HG03460 (cell line): ENCODE measurements around the gene INTS7.
"Not testable (repeated sequence)": the region's sequence is repeated elsewhere in the genome, so short reads cannot be mapped to it uniquely, and the experiment has no call there.

Experiments used
- ATAC-seq: cut with Tn5 transposase; IDR thresholded peaks from one replicate; pipeline ENCODE4 v1.9.1; 2021; ENCODE audit not compliant: unreplicated experiment

INTS7 gene

GRCh38 chr1:212035835-212036605 is 663 bp upstream of the INTS7 start:
- peak; percentile 9 for ATAC-seq

GRCh38 chr1:212034516-212035122 is 738 bp downstream of the INTS7 start:
- peak; percentile 4 for ATAC-seq

DNA sequence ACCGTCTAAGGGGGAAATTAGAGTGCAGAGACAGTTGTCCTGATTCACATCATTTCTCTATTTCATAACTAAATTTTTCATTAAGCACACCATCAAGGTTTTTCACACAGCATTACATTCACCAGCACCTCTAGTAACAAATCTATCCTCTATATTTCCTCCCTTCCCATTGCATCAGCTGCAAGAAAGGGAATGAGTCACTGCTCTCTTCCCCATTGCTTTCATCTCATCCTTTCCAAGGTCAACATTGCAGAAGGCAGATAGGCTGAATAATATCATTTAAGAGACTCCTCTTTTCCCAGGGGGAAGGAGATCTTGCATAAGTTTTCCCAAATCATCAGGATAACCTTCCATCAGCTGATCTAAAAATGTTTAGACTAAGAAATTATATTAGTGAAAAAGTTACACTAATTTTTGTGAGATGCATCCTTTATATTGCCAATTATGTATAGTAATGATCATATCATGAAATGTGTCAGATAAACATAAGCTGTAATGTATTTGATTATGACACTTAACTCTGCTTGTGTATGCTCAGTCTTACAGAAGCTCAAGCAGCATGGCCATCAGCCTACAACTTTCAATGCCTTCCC is 4.3 kb downstream of the INTS7 start:
- ATAC-seq: no peak

DNA sequence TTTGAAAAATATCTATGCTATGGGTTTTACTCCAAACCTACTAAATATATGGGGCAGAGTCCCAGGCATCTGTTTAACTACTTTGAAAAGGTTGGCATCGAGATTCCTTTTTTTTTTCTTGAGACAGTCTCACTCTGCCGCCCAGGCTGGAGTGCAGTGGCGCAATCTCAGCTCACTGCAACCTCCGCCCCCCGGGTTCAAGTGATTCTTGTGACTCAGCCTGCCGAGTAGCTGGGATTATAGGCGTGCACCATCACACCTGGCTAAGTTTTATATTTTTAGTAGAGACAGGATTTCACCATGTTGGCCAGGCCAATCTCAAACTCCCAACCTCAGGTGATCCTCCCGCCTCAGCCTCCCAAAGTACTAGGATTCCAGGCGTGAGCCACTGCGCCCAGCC is 7.6 kb downstream of the INTS7 start:
- not testable (repeated sequence) for ATAC-seq

DNA sequence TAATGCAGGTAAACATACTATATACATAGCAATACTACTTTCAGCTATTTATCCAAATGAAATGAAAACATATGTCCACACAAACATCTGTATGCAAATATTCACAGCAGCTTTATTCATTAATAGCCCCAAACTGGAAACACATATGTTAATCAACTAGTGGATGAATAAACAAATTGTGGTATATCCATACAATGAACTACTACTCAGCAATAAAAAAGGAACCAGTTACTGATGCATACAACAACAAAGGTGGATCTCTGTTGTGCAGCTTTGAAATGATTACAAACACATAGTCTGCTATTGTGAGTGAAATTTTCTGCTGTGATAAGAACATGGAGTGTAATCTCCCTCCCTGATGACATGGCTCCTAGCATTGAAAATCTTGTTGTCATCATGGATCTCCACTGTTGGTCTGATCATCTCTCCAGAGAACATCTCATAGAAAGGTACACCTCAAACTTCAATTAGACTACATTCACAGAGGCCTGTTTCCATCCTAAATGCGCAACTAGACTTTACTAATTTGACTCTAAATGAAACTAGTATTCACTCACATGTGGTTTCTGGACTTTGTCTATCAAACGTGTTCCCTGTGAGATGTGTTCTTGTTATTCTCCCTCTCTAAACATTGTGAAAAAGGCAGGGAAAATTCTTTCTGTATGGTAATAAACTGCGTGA is 10.7 kb downstream of the INTS7 start:
- no peak for ATAC-seq

- ATAC-seq: not testable (repeated sequence)
Measured at GRCh38 chr1:212022908-212023307, 12.4 kb downstream of the INTS7 start.

DNA sequence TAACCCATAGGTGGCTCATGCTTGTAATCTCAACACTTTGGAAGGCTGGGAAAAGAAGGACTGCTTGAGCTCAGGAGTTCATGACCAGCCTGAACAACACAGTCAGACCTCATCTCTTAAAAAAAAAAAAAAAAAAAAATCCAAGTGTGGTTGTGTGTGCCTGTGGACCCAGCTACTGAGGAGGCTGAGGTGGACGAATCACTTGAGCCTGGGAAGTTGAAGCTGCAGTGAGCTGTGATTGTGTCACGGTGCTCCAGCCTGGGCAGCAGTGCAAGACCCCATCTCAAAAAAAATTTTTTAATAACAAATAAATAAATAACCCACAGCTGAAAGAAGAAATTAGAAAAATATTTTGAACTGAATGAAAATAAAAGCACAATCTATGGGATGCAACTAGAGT is 13.8 kb downstream of the INTS7 start:
- ATAC-seq: no peak

- ATAC-seq: no peak
Measured at GRCh38 chr1:212020975-212021374, 14.4 kb downstream of the INTS7 start.

DNA sequence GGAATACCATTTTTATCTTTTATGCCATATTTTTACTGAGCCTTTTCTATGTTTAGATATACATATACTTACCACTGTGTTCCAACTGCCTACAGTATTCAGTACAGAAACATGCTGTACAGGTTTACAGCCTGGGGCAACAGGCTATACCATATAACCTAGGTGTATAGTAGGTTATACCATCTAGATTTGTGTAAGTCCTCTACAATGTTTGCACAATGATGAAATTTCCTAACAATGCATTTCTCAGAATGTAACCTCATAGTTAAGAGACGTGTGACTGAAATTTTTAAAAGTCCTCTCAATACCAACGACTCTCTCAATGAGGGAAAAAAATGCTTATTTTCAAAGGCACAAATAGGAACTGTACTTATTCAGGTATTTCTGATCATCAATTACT is 21.7 kb downstream of the INTS7 start:
- ATAC-seq: no peak

DNA sequence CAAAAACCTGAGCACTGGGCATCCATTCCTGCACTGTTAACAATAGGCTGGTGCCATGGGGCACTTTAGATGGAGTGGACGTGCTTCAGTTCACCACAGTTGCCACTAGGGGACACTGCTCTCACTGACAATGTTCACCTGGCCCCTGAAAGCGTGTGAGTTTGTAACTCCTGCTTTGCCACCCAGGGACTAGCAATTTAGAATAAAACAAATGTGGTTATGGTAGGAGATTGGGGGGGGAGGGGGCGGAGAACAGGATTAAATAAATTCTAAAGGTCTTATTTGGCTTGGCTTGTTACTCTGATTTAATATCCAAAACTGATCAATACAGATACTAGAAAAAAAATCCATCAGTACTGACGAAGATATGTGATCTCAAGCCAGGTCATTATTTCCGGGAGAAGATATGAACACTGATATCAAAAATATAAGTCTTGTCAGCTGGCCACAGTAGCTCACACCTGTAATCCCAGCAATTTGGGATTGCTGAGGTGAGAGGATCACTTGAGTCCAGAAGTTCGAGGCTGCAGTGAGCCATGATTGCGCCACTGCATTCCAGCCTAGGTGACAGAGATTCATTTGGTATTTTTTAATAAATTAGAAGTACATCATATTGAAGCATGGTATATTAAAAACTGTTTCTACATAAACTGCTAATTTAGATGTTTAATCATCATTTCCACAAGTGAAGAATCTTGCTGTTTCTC is 23.2 kb downstream of the INTS7 start:
- peak; percentile 90 for ATAC-seq

GRCh38 chr1:212010004-212010403 is 25.4 kb downstream of the INTS7 start:
- no peak for ATAC-seq

DNA sequence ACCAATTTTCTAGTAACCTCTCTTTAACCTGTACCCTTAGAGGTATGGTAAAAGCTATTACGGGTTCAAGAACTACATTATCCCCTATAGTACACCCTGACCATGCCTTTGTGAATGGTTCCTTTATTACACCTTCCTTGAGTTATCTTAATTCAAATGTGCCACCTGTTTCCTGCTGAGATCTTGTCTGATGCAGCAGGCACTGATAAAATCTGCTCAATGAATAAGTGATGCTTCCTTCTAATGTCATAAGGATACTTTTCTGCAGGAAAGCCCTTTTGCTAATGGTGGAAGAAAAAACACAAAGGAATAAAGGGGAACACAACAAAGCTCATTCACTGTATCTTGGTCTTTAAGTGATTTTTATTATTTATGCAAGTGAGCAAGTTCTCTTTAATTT is 25.8 kb downstream of the INTS7 start:
- no peak for ATAC-seq

DNA sequence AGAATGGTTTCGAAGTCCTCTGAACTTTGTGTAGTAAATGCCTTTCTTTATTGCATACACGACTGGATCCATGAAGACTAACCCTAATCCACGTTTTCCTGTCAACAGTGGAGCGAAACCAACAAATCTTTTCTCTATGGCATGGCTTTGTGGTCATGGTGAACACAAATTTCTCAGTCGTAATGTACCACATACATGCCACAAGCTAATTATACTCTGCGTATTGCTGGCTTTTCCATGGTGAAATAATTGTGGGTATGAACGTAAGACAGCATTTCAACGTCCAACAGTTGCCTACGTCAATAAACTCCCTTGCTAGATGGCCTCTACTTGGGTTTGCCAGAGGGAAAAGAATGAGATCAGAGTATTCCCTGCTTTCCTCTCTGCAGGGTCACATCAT is 27.5 kb downstream of the INTS7 start:
- ATAC-seq: no peak

DNA sequence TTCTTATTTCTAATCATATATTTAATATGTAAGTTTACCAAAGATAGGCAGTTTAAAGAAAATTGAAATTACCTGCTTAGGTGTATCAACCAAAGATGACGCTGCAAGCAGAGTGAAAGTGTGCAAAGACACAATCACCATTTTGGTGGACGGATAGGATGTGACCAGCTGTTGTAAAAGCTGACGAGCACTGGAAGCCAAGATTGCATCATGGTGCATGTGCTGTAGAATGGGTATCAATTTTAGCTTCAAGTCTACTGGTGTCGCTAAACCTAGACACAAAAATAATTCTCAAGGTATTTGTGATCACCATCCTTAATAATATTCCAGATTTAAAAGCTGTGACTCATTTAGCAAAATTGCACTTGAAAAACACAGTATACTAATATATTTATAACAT is 28.2 kb downstream of the INTS7 start:
- ATAC-seq: no peak

DNA sequence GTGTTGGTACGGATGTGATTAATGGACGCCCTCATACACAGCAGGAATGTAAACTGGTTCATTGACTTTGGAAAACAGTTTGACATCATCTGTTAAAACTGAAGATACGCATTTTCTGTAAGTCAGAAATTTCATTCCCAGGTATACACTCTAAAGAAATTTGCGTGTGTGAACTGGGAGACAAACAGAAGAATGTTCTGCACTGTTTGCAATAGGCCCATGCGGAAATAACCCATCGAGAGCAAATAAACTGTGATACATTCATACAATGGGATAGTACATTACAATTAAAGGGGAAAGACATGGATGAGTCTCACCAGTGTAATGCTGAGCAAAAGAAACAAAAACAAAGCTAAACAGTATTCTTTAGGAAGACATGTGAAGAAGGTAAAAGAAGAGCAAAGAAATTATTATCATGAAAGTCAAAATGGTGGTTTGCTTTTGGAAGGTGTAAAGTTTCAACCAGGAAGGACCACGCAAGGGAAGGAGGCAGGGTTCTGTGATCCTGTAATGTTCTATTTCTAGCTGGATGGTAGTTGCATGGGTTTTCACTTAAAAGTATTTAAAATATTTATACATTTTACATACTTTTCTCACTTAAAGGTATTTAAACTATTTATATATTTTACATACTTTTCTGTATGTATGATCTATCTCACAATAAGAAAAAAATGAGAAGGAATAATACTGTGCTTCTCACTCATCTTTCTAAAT is 30.3 kb downstream of the INTS7 start:
- ATAC-seq: no peak

DNA sequence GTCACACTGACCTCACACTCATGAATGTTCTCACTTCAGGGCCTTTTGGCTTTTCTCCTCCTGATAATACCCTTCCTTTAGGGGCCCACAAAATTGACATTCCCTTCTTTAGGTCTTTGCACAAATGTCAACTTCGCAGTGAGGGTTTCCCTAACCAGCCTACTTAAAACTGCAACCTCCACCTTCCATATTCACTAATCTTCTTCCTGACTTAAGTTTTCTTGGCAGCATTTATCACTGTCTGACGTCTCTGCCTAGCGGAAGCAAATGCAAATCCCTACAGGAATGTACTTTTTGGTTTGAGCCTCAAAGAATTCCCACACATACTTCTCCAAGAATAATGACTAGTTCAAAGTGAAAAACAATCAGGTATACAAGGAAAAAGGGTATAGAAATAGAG is 32.8 kb downstream of the INTS7 start:
- no peak for ATAC-seq

DNA sequence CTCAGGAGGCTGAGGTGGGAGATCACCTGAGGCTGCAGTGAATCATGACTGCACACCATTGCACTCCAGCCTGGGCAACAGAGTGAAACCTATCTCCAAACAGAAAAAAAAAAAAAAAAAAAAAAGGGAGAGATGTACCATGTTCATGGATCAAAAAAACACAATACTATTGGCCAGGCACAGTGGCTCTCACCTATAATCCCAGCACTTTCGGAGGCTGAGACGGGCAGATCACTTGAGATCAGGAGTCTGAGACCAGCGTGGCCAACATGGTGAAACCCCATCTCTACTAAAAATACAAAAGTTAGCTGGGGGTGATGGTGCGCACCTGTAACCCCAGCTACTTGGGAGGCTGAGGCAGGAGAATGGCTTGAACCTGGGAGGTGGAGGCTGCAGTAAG is 37.9 kb downstream of the INTS7 start:
- ATAC-seq: not testable (repeated sequence)

DNA sequence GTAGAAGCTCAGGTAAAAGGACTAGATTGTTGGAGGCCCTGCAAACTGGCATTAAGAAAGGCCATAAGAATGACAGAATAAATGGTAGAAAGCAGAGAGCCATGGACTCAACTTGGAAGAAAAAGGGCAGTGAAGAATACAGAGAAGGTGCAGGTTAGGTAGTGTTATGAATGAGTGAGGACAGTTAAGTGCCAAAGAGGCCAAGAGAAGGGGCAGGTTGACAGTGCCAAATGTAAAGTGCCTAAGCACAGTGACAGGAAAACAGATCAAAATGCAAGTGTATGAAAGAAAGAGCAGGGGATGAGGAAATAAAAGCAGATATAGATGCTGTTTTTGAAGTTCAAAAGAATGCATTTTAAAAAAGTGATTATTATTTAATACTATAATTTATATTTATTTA is 43.7 kb downstream of the INTS7 start:
- ATAC-seq: no peak

- no peak for ATAC-seq
Measured at GRCh38 chr1:211986628-211987254, 48.6 kb downstream of the INTS7 start.
